ENCODE measurements around the gene RIC3. TPM values are rescaled to one million over a fixed set of nuclear protein-coding genes. Genes with fewer than 3 reads are reported as not detected.
A peak's percentile ranks its signal among the peaks of the same experiment; 100 is the strongest.

RIC3 gene, protein sequence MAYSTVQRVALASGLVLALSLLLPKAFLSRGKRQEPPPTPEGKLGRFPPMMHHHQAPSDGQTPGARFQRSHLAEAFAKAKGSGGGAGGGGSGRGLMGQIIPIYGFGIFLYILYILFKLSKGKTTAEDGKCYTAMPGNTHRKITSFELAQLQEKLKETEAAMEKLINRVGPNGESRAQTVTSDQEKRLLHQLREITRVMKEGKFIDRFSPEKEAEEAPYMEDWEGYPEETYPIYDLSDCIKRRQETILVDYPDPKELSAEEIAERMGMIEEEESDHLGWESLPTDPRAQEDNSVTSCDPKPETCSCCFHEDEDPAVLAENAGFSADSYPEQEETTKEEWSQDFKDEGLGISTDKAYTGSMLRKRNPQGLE
- 10 to 100 TPM; 11.8 to 28.2 (median 18.9) TPM for total RNA-seq

DNA sequence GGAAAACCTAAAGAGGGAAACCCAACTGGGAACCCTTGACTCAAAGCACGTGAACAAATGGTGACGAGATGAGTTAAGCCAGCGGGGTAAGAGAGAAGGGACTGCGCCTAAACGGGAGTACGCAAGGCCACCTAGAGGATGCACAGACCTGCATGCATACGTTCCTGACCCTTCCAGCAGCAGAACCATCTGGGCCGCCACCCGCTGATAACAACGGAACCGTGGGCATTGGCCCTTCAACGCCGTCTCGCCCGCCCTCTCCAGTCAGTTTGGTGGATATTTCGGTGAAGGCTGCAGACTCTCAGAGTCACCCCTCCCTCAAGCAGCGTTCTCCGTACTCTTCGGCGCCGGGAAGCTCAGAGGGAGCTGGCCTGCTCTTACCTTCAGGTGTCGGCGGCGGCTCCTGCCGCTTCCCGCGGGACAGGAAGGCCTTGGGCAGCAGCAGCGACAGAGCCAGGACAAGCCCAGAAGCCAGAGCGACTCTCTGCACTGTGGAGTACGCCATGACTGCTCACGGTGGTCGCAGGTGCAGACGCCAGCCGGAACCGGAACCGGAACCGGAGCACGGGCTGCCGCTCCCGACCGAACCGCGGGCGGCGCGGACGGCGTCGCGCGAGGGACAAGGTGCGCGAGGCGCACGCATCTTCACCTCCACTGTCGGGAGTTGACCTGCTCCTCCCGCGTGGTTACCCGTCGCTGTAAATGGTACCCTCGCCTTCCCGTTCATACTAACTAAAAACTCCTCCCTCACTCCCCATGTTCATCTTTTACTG is at the start of gene RIC3:
Gene RIC3 (minus strand): TSS at position 541 of the 773 bp plus-strand sequence. CDS start 36 bp downstream, at position 505.
- no peaks in the 10 kb centered on the region for H3K9me3 ChIP-seq
- no peak within 1 kb of the TSS for H3K27ac ChIP-seq
- H3K27me3 ChIP-seq: peaks cover 0 to 36% of the 10 kb centered on the region in 2 donors
- H3K4me3 ChIP-seq: peak within 1 kb of the TSS; percentile 39 to 56 (median 48)
- TF ChIP-seq EP300 (IDR thresholded peaks at IDR 0.05) (no peak), POLR2A (IDR thresholded peaks at IDR 0.05) (no peak)
- TF ChIP-seq, protein P1, sequence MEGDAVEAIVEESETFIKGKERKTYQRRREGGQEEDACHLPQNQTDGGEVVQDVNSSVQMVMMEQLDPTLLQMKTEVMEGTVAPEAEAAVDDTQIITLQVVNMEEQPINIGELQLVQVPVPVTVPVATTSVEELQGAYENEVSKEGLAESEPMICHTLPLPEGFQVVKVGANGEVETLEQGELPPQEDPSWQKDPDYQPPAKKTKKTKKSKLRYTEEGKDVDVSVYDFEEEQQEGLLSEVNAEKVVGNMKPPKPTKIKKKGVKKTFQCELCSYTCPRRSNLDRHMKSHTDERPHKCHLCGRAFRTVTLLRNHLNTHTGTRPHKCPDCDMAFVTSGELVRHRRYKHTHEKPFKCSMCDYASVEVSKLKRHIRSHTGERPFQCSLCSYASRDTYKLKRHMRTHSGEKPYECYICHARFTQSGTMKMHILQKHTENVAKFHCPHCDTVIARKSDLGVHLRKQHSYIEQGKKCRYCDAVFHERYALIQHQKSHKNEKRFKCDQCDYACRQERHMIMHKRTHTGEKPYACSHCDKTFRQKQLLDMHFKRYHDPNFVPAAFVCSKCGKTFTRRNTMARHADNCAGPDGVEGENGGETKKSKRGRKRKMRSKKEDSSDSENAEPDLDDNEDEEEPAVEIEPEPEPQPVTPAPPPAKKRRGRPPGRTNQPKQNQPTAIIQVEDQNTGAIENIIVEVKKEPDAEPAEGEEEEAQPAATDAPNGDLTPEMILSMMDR (IDR thresholded peaks at IDR 0.05): no peak
- no peaks in the 10 kb centered on the region for H3K36me3 ChIP-seq
- 2 to 3% methylated on average over 42 to 62 of the region's 62 CpGs for WGBS, 2 donors
- peaks cover 0 to 20% (median 0%) of the 10 kb centered on the region in 4 donors for H3K4me1 ChIP-seq
- no peak for DNase-seq (ENCODE audit: low spot score in 2 of 2)

- Histone ChIP-seq H3K36me3 (no peaks in the 10 kb centered on the region), H3K4me1 (no peaks in the 10 kb centered on the region), H3K27me3 (no peaks in the 10 kb centered on the region), H3K4me3 (no peak overlapping the region), H3K27ac (no peak overlapping the region), H3K9me3 (no peaks in the 10 kb centered on the region)
- TF ChIP-seq, protein P1 (IDR thresholded peaks at IDR 0.05): no peak
- no peak for TF ChIP-seq POLR2A (IDR thresholded peaks at IDR 0.05)
- TF ChIP-seq EP300 (IDR thresholded peaks at IDR 0.05): no peak
- WGBS, 2 donors: 74 to 77% methylated on average over 4 of the region's 4 CpGs
- no peak for DNase-seq (ENCODE audit: low spot score in 2 of 2)
Measured at GRCh38 chr11:8218409-8218808, 49.6 kb upstream of the RIC3 start.

GRCh38 chr11:8217926-8218325 is 49.1 kb upstream of the RIC3 start:
- no peak overlapping the region for H3K27ac ChIP-seq
- H3K4me3 ChIP-seq: no peak overlapping the region
- no peaks in the 10 kb centered on the region for H3K4me1 ChIP-seq
- no peaks in the 10 kb centered on the region for H3K27me3 ChIP-seq
- no peak for DNase-seq (ENCODE audit: low spot score in 2 of 2)
- no peaks in the 10 kb centered on the region for H3K36me3 ChIP-seq
- TF ChIP-seq, protein P1 (IDR thresholded peaks at IDR 0.05): no peak
- TF ChIP-seq POLR2A (IDR thresholded peaks at IDR 0.05): no peak
- TF ChIP-seq EP300 (IDR thresholded peaks at IDR 0.05): no peak
- 73 to 76% methylated on average over 9 to 11 of the region's 11 CpGs for WGBS, 2 donors
- no peaks in the 10 kb centered on the region for H3K9me3 ChIP-seq

GRCh38 chr11:8217136-8217535 is 48.3 kb upstream of the RIC3 start:
- no peak for DNase-seq (ENCODE audit: low spot score in 2 of 2)
- TF ChIP-seq POLR2A (IDR thresholded peaks at IDR 0.05) (no peak), EP300 (IDR thresholded peaks at IDR 0.05) (no peak)
- TF ChIP-seq, protein P1 (IDR thresholded peaks at IDR 0.05): no peak
- H3K27me3 ChIP-seq: no peaks in the 10 kb centered on the region
- H3K4me3 ChIP-seq: no peak overlapping the region
- no peaks in the 10 kb centered on the region for H3K36me3 ChIP-seq
- H3K9me3 ChIP-seq: no peaks in the 10 kb centered on the region
- H3K27ac ChIP-seq: no peak overlapping the region
- 59 to 73% methylated on average over 4 of the region's 4 CpGs for WGBS, 2 donors
- no peaks in the 10 kb centered on the region for H3K4me1 ChIP-seq

DNA sequence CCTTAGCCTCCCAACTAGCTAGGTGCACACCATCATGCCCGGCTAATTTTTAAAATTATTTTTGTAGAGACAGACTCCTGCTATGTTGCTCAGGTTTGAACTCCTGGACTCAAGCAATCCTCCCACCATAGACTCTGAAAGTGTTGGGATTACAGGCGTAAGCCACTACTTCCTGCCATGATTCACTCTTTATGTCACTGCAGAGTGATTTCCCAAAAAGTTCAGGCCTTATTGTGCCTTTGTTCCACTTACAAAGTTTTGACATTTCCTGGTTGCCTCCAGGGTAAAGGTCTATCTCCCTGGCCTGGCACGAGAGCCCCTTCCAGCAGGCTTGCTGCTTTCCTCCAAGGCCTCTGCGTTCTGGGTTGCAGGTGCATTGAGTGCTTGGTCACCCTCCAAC is 44.6 kb upstream of the RIC3 start:
- no peaks in the 10 kb centered on the region for H3K9me3 ChIP-seq
- H3K27ac ChIP-seq: no peak overlapping the region
- 80 to 82% methylated on average over 4 of the region's 4 CpGs for WGBS, 2 donors
- no peak for TF ChIP-seq EP300 (IDR thresholded peaks at IDR 0.05)
- TF ChIP-seq, protein P1 (IDR thresholded peaks at IDR 0.05): no peak
- TF ChIP-seq POLR2A (IDR thresholded peaks at IDR 0.05): no peak
- H3K27me3 ChIP-seq: peaks cover 0 to 9% of the 10 kb centered on the region in 2 donors
- H3K4me1 ChIP-seq: no peaks in the 10 kb centered on the region
- DNase-seq (ENCODE audit: low spot score in 2 of 2): no peak
- no peaks in the 10 kb centered on the region for H3K36me3 ChIP-seq
- no peak overlapping the region for H3K4me3 ChIP-seq

All from tibial nerve (tissue), 4 donors.